T-helper 2 cell treated with Interferon-gamma antibody and Interleukin-4, amounts not matched to agents 100 ng/mL and 5 ng/mL, for 36 hours (primary cell): ENCODE results near the gene SAMD10. TPM values are rescaled to one million over a fixed set of nuclear protein-coding genes. Genes with fewer than 3 reads are reported as not detected.

Experiments used
- intact Hi-C: fragments of 100-400 bp; cut with micrococcal nuclease; formaldehyde crosslinking; loops from one replicate; pipeline ENCODE4 v1.15.1; 2023
- total RNA-seq: library from RNA; stranded (reverse); gene quantifications from 2 replicates; pipeline ENCODE4 v1.2.3, GENCODE V29; 2022

Gene SAMD10
- total RNA-seq, 1 donor from 2014 or later, result 21.8 TPM

DNA sequence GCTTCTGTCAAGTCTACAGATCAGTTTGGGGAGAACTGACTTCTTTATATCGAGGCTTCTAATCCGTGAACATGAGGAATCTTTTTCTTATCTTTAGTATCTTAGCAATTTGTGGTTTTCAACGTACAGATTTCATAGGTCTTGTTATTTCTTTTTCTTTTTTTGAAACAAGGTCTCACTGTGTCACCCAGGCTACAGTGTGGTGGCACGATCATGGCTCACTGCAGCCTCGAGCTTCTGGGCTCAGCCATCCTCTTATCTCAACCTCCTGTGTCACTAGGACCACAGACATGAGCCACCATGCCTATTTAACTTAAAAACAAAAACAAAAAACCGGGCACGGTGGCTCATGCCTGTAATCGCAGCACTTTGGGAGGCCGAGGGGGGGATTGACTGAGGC lies 55.2 kb downstream of the SAMD10 start:
- intact Hi-C loops, result no loop called here

Other genes starting within 250 kb of the SAMD10 start
- 185 and 193 TPM in 2 replicates for gene LIME1, start 243.0 kb downstream of the SAMD10 start, total RNA-seq
- gene SLC2A4RG, start 239.9 kb downstream of the SAMD10 start, total RNA-seq, result 102 and 113 TPM in 2 replicates
- 0.16 and 0.32 TPM in 2 replicates for gene ZBTB46, start 148.4 kb downstream of the SAMD10 start, total RNA-seq
- not detected in 2 replicates for gene ABHD16B, start 118.1 kb downstream of the SAMD10 start, total RNA-seq
- 46.4 and 48.3 TPM in 2 replicates for gene TPD52L2, start 114.4 kb downstream of the SAMD10 start, total RNA-seq
- 50.4 and 53.8 TPM in 2 replicates for gene DNAJC5, start 84.5 kb downstream of the SAMD10 start, total RNA-seq
- 46.3 and 47.7 TPM in 2 replicates for gene UCKL1, start 23.2 kb downstream of the SAMD10 start, total RNA-seq
- gene ZNF512B, start 9.7 kb downstream of the SAMD10 start, total RNA-seq, result 25.8 and 26.9 TPM in 2 replicates
- 69.3 and 69.4 TPM in 2 replicates for gene PRPF6, start 1.5 kb upstream of the SAMD10 start, total RNA-seq
- 4.9 and 5.3 TPM in 2 replicates for gene C20orf204, start 56.5 kb upstream of the SAMD10 start, total RNA-seq
- 0.68 and 0.75 TPM in 2 replicates for gene SOX18, start 70.0 kb upstream of the SAMD10 start, total RNA-seq
- gene TCEA2, start 83.6 kb upstream of the SAMD10 start, total RNA-seq, result 60.8 and 61.5 TPM in 2 replicates
- gene RGS19, start 99.9 kb upstream of the SAMD10 start, total RNA-seq, result 96.3 and 97.6 TPM in 2 replicates
- 0.70 and 0.89 TPM in 2 replicates for gene OPRL1, start 100.4 kb upstream of the SAMD10 start, total RNA-seq
- 0.34 TPM in 1 of 2 replicates, not detected in the other for gene LKAAEAR1, start 104.8 kb upstream of the SAMD10 start, total RNA-seq
- not detected in 2 replicates for gene NPBWR2, start 127.9 kb upstream of the SAMD10 start, total RNA-seq
- gene MYT1, start 184.8 kb upstream of the SAMD10 start, total RNA-seq, result not detected in 2 replicates